ENCODE data around the gene SNTB2.
"Not testable (repeated sequence)": the region's sequence is repeated elsewhere in the genome, so short reads cannot be mapped to it uniquely, and the experiment has no call there.

The SNTB2 gene

DNA sequence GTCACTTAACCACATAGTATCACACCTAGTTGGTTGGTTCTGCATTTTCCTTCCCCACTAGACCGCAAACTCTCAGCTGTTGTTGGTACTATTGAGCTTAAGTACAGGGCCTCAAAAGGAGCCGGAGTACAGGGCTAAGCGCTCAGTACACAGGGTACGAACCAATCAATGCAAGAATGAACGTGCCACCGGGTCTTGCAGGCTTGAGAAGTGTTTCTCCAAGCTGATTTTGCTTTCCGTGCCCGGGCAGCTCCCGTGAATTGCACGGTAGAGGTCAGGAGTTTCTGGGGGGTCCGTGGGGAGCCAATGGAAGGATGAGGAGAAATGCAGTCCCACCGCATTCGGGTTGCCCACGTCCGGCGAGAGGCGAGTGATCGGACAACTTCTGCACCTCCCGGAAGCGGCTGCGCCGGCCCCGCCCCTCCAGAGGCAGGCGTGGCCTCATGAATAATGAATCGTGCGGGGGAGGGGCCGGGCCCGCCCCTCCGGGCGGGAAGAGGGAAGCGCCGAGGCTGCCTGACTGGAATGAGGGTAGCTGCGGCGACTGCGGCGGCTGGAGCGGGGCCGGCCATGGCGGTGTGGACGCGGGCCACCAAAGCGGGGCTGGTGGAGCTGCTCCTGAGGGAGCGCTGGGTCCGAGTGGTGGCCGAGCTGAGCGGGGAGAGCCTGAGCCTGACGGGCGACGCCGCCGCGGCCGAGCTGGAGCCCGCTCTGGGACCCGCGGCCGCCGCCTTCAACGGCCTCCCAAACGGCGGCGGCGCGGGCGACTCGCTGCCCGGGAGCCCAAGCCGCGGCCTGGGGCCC is at the start of gene SNTB2:
SNTB2 (plus strand) TSS at position 523 of the 804 bp plus-strand sequence; CDS start at position 526, 3 bp downstream.
- peak; percentile 90 for DNase-seq

GRCh38 chr16:69138608-69139007 is 48.4 kb upstream of the SNTB2 start:
- no peak for DNase-seq

GRCh38 chr16:69139464-69139863 is 47.5 kb upstream of the SNTB2 start:
- DNase-seq = not testable (repeated sequence)

- no peak for DNase-seq
Measured at GRCh38 chr16:69141014-69141413, 46.0 kb upstream of the SNTB2 start.

DNA sequence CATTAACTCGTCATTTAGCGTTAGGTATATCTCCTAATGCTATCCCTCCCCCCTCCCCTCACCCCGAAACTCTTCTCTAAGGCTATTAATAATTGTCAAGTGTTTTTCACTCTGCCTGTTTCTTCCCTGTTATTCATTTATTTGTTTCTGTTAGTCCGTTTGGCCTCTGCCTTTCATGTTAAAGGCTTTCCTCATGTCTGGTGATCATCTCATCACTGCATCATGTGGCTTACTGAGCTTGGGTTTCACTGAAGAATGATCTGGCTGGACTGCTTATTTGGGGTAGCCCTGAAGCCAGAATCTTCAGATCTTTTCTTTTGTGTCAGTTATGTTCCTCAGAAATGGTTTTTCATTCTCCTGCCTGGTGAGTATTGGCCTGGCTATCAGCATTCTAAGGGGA is 45.0 kb upstream of the SNTB2 start:
- no peak for DNase-seq

GRCh38 chr16:69143116-69143515 is 43.8 kb upstream of the SNTB2 start:
- DNase-seq = no peak

DNA sequence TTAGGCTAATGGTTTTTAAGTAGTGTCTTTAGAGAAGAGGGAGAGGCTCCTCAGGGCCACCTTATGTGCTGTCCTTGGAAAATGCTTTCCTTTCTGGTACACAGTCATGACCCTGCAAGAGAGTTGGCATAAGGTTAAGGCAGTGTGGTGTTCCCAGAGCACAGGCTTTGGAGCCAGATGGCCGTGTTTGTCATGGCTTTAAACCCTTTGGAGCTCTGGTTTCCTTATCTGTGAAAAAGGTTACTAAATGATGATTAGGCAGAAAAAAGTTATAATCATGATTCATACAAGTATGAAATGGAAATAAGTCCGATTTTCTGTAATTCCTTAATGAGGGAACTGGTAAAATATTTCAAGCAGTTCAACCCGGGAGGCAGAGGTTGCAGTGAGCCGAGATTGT is 41.3 kb upstream of the SNTB2 start:
- no peak for DNase-seq

- DNase-seq = not testable (repeated sequence)
Measured at GRCh38 chr16:69149621-69150020, 37.3 kb upstream of the SNTB2 start.

DNA sequence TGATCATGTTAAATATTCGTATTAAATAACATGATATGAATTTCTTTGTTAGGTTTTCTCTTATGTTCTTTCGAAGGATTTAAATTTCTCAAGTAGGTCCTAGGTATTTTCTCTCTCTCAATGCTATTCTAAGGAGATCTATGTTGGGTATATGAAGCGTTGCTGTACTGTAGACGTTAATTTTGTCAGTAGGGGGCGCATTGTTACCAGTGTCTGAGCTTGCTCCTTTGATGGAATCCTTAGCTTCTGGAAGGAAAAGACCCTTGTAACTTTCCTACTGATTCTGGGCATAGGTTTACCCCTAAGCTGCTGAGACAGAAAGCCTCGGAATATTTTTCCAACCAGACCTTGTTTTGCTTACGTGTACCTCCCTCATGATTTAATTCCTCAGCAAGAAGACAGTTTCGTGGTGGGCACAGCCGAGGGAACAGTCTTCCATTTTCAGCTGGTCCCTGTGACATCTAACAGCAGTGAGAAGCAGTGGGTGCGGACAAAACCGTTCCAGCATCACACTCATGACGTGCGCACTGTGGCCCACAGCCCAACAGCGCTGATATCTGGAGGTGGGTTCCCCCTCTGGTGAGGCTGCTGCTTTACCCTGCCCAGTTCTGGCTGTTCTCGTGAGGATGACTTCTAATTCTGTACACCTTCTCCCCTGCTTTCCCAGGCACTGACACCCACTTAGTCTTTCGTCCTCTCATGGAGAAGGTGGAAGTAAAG is 36.7 kb upstream of the SNTB2 start:
- peak; percentile 76 for DNase-seq

DNA sequence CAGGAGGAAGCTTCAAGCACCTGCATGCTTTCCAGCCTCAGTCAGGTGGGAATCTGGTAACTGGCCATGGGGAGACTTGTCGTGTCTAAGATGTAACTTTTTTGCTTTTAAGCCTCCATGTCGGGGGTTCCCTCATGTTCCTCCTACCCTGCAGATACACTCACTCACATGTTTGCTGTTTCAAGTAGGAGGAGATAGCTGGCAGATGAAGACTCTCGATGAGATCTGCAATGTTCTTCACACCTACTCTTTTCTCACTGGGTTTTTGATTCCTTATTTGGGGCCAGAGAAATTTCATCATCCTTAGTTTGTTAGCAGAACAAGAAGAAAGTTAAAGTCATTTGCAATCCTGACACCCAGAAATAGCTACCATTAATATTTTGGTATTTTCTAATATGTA is 29.8 kb upstream of the SNTB2 start:
- DNase-seq = no peak

- DNase-seq = no peak
Measured at GRCh38 chr16:69160192-69160591, 26.8 kb upstream of the SNTB2 start.

GRCh38 chr16:69165584-69165983 is 21.4 kb upstream of the SNTB2 start:
- DNase-seq = no peak

- DNase-seq = peak; percentile 56
Measured at GRCh38 chr16:69166221-69166833, 20.6 kb upstream of the SNTB2 start.

DNA sequence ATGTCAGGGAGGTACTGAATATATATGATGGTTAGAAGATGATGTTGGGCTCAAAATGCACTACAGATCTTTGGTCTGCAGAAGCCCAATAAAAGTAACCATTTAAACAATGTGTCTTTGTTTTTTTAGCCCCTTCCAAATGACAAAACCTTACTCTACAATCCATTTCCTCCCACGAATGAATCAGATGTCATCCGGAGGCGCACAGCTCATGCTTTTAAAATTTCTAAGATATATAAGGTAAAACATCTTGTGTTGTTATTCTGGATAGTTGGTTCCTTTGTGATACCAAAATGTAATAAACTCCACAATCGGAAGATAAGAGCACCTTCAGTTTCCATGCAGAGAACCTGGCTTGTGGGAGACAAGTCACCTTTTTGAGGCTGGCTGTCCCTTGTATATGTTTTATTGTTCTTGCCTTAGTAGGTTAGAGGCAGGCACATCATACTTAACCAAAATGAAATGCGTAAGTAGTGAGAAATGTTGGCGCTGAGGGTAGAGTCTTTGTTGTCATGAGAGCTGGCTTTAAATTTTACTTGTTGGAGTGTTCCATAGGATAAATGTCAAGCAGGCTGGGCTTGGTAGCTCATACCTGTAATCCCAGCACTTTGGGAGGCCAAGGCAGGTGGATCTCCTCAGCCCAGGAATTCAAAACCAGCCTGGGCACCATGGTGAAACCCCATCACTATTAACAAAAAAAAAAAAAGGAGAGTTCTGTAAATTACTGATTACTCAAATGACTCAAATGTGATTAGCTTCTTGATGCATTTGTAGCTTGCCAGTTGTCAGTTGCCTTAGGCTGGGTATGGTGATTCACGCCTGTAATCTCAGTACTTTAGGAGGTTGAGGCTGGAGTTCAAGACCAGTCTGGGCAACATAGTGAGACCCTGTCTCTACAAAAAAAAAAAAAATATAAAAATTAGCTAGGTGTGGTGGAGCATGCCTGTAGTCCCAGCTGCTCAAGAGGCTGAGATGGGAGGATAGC is 19.7 kb upstream of the SNTB2 start:
- peak; percentile 50 for DNase-seq

GRCh38 chr16:69169051-69169450 is 17.9 kb upstream of the SNTB2 start:
- no peak for DNase-seq

DNA sequence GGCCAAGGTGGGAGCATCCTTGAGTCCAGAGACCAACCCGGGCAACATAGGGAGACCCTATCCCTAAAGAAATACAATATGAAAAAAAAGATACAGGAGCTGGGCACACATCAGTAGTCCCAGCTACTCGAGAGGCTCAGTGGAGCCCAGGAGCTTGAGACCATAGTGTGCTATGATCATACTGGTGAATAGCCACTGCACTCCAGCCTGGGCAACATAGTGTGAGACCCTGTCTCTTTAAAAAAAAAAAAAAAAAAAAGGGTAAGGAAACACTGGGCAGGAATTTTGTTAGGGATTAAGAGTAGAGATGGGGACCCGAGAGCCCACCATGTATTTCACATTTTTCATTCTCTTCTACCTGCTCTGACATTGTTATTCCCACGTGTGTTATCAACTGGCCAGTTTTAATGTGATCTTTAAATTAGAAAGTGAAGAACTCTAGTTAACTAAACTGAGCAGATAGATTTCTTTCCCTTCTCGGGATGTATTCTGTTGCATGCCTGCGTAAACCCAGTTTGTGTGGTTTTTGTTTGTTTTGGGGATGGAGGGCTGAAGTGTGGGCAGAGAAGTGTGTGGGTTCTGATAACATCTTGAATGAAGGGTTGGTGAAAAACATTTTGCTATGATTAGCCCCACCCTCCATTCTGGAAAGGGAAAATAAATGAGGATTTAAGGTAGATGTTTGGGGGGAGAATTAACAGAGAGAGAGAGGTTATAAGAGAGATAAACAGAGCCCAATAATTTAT is 17.2 kb upstream of the SNTB2 start:
- no peak for DNase-seq

DNA sequence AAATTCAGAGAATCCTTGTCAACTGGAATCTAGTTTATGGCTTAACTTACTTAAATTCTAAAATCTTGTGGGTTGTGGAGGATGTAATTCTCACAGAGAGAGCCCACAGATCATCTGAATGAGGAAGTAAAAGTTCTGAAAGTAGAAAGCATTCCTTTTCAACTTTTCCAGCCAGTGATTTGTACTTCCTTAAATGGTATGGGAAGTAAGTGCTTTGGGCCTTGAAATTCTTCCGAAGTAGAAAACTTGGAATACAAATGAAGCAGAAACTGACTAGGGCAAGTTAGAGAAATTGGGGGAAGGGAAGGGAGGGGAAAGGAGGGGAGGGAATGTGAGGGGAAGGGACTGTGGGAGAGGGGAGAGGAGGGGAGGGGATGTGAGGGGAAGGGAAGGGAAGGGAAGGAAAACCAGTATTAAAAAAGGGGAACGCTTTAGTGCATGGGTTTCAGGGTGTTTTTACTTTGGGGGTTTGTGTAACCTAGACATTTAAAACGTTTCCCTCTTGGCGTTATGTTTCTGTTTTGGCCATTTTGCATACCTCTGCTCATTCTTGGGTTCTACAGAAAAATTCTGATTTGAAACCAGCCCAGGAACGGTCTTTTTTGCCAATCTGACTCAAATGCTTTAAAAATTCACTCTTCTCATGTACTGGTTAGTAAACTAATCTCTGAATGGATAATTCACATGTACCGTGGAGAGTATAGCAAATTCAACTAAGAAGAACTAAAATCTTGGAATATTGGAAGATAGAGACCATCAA is 15.5 kb upstream of the SNTB2 start:
- peak; percentile 78 for DNase-seq

DNA sequence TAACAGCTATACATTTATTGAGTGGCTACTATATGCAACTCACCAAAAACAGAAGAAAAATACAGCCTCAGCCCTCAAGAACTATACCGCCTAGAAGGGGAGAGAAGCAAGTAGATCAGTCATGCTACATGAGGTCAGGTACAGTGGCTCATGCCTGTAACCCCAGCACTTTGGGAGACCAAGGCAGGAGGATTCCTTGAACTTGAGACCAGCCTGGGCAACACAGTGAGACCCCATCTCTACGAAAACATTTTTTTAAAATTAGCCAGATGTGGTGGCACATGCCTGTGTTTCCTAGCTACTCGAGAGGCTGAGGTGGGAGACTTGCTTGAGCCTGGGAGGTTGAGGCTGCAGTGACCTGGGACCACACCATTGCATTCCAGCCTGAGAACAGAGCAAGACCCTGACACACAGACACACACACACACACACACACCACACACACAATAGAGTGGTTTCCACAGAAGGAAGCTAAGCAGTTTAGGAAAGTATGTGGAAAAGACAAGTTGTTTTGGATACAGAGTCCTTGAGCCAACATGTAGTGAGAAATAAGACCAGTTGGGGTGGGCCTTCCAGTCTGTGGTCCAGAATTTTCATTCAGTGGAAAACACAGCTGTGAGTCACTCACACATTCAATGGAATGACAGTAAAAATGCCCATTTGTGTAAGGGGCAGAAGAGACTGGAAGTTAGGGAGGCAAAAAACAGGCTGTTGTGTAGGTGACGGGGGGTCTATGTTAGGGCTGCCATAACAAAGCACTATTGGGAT is 10.7 kb upstream of the SNTB2 start:
- peak; percentile 78 for DNase-seq

DNA sequence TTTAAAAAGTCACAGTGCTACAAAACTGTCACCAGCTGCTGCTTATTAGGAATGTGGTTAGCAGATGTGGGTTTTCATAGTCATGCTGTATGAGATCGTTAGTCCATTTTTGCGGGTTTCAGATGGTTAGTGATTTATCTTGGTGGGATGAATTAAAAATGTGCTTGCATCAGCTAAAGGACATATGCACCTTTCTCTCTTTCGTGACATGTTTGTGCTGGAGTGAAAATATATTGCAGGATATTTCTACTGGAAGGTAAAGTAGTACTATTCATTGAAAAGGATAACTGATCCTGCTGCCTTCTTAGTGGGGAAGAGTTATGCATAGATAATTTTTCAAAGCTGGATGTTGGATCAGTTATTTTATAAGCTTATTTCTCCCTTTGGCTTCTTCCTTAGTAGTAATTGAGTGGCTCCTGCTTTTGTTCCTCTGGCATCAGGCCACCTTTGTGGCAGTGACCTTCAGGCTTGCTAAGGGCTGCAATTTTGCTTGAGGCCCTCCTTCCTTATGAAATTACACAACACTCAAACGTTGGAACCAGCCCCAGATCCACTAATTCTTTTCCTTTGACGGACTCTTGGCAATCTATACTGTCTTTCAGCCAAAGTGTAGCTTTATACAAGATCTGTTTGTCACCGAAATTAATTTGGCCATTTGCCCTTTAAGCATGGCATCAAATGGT is 7.5 kb upstream of the SNTB2 start:
- DNase-seq = peak; percentile 91

DNA sequence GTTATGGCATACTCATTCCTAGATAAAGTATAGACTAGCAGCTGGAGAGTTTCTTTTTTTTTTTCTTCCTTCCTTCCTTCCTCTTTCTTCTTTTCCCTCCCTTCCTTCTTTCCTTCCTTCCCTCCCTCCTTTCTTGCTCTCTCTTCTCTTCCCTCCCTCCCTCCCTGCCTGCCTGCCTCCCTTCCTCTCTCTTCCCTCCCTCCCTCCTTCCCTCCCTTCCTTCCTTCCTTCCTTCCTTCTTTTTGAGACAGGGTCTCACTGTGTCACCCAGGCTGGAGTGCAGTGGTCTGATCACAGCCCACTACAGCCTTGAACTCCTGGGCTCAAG is 7.0 kb upstream of the SNTB2 start:
- DNase-seq = no peak
